ENCODE results near the gene ABCC5. TPM values are rescaled to one million over a fixed set of nuclear protein-coding genes. Genes with fewer than 3 reads are reported as not detected.

ABCC5 gene
- total RNA-seq, 1 experiment from 2014 or later = 151 TPM

- Histone ChIP-seq H3K9me3 (ENCODE audit: insufficient read depth, low read depth) (no peaks in the 10 kb centered on the region), H3K4me3 (no peak overlapping the region), H3K36me3 (ENCODE audit: low read depth) (peaks cover 41% of the 10 kb centered on the region; the same call in 1 of the 2 replicates), H2AFZ (no peak overlapping the region), H3K4me1 (replicated peaks; ENCODE audit: insufficient read depth) (peaks cover 21% of the 10 kb centered on the region), H3K27ac (no peak overlapping the region), H3K4me2 (no peak overlapping the region), H4K20me1 (ENCODE audit: insufficient read depth) (no peaks in the 10 kb centered on the region), H3F3A (ENCODE audit: insufficient read depth, low read depth) (peaks cover 69% of the 10 kb centered on the region), H3K79me2 (ENCODE audit: low read depth) (no peaks in the 10 kb centered on the region), H3K9me2 (ENCODE audit: insufficient read depth) (no peaks in the 10 kb centered on the region), H3K27me3 (ENCODE audit: insufficient read depth, low read depth) (no peaks in the 10 kb centered on the region)
- no peak for DNase-seq
- POLR2A ChIA-PET (ENCODE audit: unreplicated experiment) = no interaction called here
- no TSS peak for BruUV-seq (replicated peaks)
- TF ChIP-seq CTCF (conservative IDR thresholded peaks at IDR 0.05) (no peak), EZH2 (IDR thresholded peaks at IDR 0.05; ENCODE audit: low read depth) (no peak)
- CTCF ChIA-PET = no interaction called here
- intact Hi-C loops (cut with micrococcal nuclease; ENCODE audit: unreplicated experiment) = no loop called here
Measured at GRCh38 chr3:183921096-183921495, 96.6 kb downstream of the ABCC5 start.

- ChIA-PET POLR2A (ENCODE audit: unreplicated experiment) (no interaction called here), CTCF (no interaction called here)
- peaks cover 41% of the 10 kb centered on the region; the same call in 1 of the 2 replicates for H3K36me3 ChIP-seq (ENCODE audit: low read depth)
- H3K9me2 ChIP-seq (ENCODE audit: insufficient read depth) = no peaks in the 10 kb centered on the region
- no peak for TF ChIP-seq EZH2 (IDR thresholded peaks at IDR 0.05; ENCODE audit: low read depth)
- no peak for TF ChIP-seq CTCF (conservative IDR thresholded peaks at IDR 0.05)
- no peaks in the 10 kb centered on the region for H4K20me1 ChIP-seq (ENCODE audit: insufficient read depth)
- H3K9me3 ChIP-seq (ENCODE audit: insufficient read depth, low read depth) = no peaks in the 10 kb centered on the region
- H3K4me1 ChIP-seq (replicated peaks; ENCODE audit: insufficient read depth) = peaks cover 21% of the 10 kb centered on the region
- no peak overlapping the region for H3K4me2 ChIP-seq
- no peak overlapping the region for H2AFZ ChIP-seq
- no peak for DNase-seq
- no peaks in the 10 kb centered on the region for H3K79me2 ChIP-seq (ENCODE audit: low read depth)
- no peak overlapping the region for H3K4me3 ChIP-seq
- H3K27me3 ChIP-seq (ENCODE audit: insufficient read depth, low read depth) = no peaks in the 10 kb centered on the region
- intact Hi-C loops (cut with micrococcal nuclease; ENCODE audit: unreplicated experiment) = no loop called here
- H3F3A ChIP-seq (ENCODE audit: insufficient read depth, low read depth) = peaks cover 69% of the 10 kb centered on the region
- no TSS peak for BruUV-seq (replicated peaks)
- H3K27ac ChIP-seq = no peak overlapping the region
Measured at GRCh38 chr3:183920416-183920815, 97.3 kb downstream of the ABCC5 start.

GRCh38 chr3:183918178-183918577 is 99.5 kb downstream of the ABCC5 start:
- Histone ChIP-seq H3F3A (ENCODE audit: insufficient read depth, low read depth) (peaks cover 71% of the 10 kb centered on the region), H3K9me3 (ENCODE audit: insufficient read depth, low read depth) (no peaks in the 10 kb centered on the region), H3K27ac (peak overlapping the region; percentile 5; the same call in 1 of the 2 replicates), H2AFZ (no peak overlapping the region), H3K36me3 (ENCODE audit: low read depth) (peaks cover 29% of the 10 kb centered on the region; the same call in 1 of the 2 replicates), H3K4me2 (no peak overlapping the region), H3K79me2 (ENCODE audit: low read depth) (no peaks in the 10 kb centered on the region), H3K4me1 (replicated peaks; ENCODE audit: insufficient read depth) (peaks cover 31% of the 10 kb centered on the region), H3K27me3 (ENCODE audit: insufficient read depth, low read depth) (no peaks in the 10 kb centered on the region), H4K20me1 (ENCODE audit: insufficient read depth) (no peaks in the 10 kb centered on the region), H3K9me2 (ENCODE audit: insufficient read depth) (no peaks in the 10 kb centered on the region), H3K4me3 (no peak overlapping the region)
- TF ChIP-seq EZH2 (IDR thresholded peaks at IDR 0.05; ENCODE audit: low read depth) (no peak), CTCF (conservative IDR thresholded peaks at IDR 0.05) (no peak)
- ChIA-PET POLR2A (ENCODE audit: unreplicated experiment) (no interaction called here), CTCF (interaction anchor here (1.2 kb wide), 1 partner anchor 21 kb away, joined by 3 read pairs; no protein-coding TSS in a partner anchor)
- DNase-seq = no peak
- intact Hi-C loops (cut with micrococcal nuclease; ENCODE audit: unreplicated experiment) = no loop called here
- BruUV-seq (replicated peaks) = no TSS peak

All from PC-9 (cell line).